ENCODE data around the gene DUSP15.

DUSP15 gene

DNA sequence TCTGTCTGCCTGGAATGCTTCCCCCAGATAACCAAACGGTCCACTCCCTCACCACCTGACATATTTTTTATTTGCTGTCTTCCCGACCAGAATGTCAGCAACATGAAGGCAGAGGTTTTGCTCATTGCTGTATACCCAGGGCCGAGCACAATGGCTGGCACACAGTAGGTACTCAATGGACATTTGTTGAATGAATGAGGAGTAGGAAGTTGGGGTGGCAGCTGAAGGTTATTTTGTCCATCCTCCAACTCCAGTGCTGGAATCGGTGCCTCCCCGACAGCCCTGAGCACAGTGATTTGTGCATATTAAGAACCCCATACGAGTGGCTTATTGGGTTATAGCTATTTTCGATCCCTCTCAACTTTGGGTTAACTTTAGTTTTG, 10.3 kb downstream of the DUSP15 start:
- Histone ChIP-seq H2BK5ac (ENCODE audit: low read length) (no peak overlapping the region), H3K9ac (ENCODE audit: low read depth, low read length, poor library complexity) (no peak overlapping the region), H4K91ac (ENCODE audit: low read depth, low read length, poor library complexity) (no peak overlapping the region), H3K4ac (ENCODE audit: low read length) (peak overlapping the region; percentile 62), H2BK120ac (ENCODE audit: low read depth, low read length) (no peak overlapping the region), H3K4me3 (ENCODE audit: low read length in 2 of 2) (no peak overlapping the region), H3K4me2 (ENCODE audit: insufficient read depth, low read length, poor library complexity, severe bottlenecking) (no peak overlapping the region), H4K8ac (ENCODE audit: low read depth, low read length) (no peak overlapping the region), H2AFZ (ENCODE audit: low read length) (no peak overlapping the region), H3K23ac (ENCODE audit: low read depth, low read length, poor library complexity) (no peak overlapping the region), H3K27me3 (ENCODE audit: control insufficient read depth in 3 of 3, insufficient read depth in 3 of 3, low read depth in 1 of 3, low read length in 3 of 3) (peaks cover 0 to 17% (median 4%) of the 10 kb centered on the region in 3 experiments), H3K9me3 (replicated peaks in 1 of 2; ENCODE audit: control insufficient read depth in 2 of 2, insufficient read depth in 1 of 2, low read depth in 1 of 2, low read length in 2 of 2) (no peaks in the 10 kb centered on the region), H3K4me1 (ENCODE audit: control insufficient read depth in 2 of 2, insufficient read depth in 1 of 2, low read depth in 1 of 2, low read length in 2 of 2) (peaks cover 11 to 19% of the 10 kb centered on the region in 2 donors), H3K36me3 (replicated peaks in 1 of 2; ENCODE audit: control insufficient read depth in 2 of 2, insufficient read depth in 2 of 2, low read length in 2 of 2) (peaks cover 0 to 23% of the 10 kb centered on the region in 2 donors), H2BK15ac (ENCODE audit: low read length) (no peak overlapping the region), H3K14ac (ENCODE audit: low read length) (no peak overlapping the region), H3K79me1 (ENCODE audit: low read depth, low read length) (no peaks in the 10 kb centered on the region), H2AK5ac (ENCODE audit: low read depth, low read length) (peak overlapping the region; percentile 20), H3K18ac (ENCODE audit: low read length) (no peak overlapping the region), H3K27ac (replicated peaks; ENCODE audit: low read length) (no peak overlapping the region), H2BK12ac (ENCODE audit: low read length) (no peak overlapping the region)
- no peak for DNase-seq (ENCODE audit: low spot score)
- WGBS, 2 donors (ENCODE audit: extremely low coverage in 2 of 2, insufficient read length in 2 of 2, insufficient replicate concordance in 1 of 2) = no CpG with 5 or more reads among the region's 7 CpGs

DNA sequence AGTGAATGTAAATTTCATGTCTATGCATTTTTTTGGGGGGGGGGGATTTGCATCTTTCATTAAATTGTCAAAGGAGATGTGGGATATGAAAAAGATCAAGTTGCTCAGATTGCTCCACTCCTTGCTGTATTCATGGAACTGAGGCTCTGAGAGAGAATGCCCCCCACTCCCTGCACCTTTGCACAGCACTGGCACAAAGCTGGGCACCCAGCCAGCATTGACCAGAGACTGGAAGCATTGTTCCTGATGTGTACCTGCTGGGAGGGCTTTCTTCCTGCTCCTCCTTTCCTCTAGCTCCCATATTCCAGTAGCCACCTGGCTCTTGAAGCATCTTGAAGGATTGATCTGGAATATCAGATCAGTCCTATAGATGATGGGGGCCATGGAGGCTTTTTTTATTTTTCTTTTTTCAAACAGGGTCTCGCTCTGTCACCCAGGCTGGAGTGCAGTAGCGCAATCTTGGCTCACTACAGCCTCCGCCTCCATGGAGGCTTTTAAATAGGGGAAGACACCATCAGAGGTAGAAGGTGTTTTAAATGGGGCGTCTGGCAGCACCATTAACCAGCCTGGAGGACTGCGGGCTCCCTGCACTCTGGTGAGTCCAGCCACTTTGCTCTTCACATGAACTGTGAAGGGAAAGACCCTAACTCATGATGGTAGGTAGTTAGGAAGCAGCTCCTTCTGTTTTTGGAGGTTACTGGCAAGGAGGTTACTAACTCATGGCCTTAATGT, 10.9 kb downstream of the DUSP15 start:
- Histone ChIP-seq H2AK5ac (ENCODE audit: low read depth, low read length) (peak overlapping the region; percentile 16), H4K8ac (ENCODE audit: low read depth, low read length) (no peak overlapping the region), H2BK15ac (ENCODE audit: low read length) (no peak overlapping the region), H3K9ac (ENCODE audit: low read depth, low read length, poor library complexity) (no peak overlapping the region), H3K27ac (replicated peaks; ENCODE audit: low read length) (no peak overlapping the region), H4K91ac (ENCODE audit: low read depth, low read length, poor library complexity) (no peak overlapping the region), H3K79me1 (ENCODE audit: low read depth, low read length) (no peaks in the 10 kb centered on the region), H2AFZ (ENCODE audit: low read length) (no peak overlapping the region), H3K4me2 (ENCODE audit: insufficient read depth, low read length, poor library complexity, severe bottlenecking) (no peak overlapping the region), H3K36me3 (replicated peaks in 1 of 2; ENCODE audit: control insufficient read depth in 2 of 2, insufficient read depth in 2 of 2, low read length in 2 of 2) (peaks cover 0 to 17% of the 10 kb centered on the region in 2 donors), H3K18ac (ENCODE audit: low read length) (no peak overlapping the region), H3K4me1 (ENCODE audit: control insufficient read depth in 2 of 2, insufficient read depth in 1 of 2, low read depth in 1 of 2, low read length in 2 of 2) (peaks cover 11 to 19% of the 10 kb centered on the region in 2 donors), H3K27me3 (ENCODE audit: control insufficient read depth in 3 of 3, insufficient read depth in 3 of 3, low read depth in 1 of 3, low read length in 3 of 3) (peaks cover 0 to 22% (median 4%) of the 10 kb centered on the region in 3 experiments), H2BK5ac (ENCODE audit: low read length) (no peak overlapping the region), H2BK120ac (ENCODE audit: low read depth, low read length) (no peak overlapping the region), H3K23ac (ENCODE audit: low read depth, low read length, poor library complexity) (no peak overlapping the region), H3K9me3 (replicated peaks in 1 of 2; ENCODE audit: control insufficient read depth in 2 of 2, insufficient read depth in 1 of 2, low read depth in 1 of 2, low read length in 2 of 2) (no peaks in the 10 kb centered on the region), H3K4me3 (ENCODE audit: low read length in 2 of 2) (no peak overlapping the region), H2BK12ac (ENCODE audit: low read length) (no peak overlapping the region), H3K14ac (ENCODE audit: low read length) (no peak overlapping the region), H3K4ac (ENCODE audit: low read length) (no peak overlapping the region)
- no CpG with 5 or more reads among the region's 5 CpGs for WGBS, 2 donors (ENCODE audit: extremely low coverage in 2 of 2, insufficient read length in 2 of 2, insufficient replicate concordance in 1 of 2)
- no peak for DNase-seq (ENCODE audit: low spot score)

DNA sequence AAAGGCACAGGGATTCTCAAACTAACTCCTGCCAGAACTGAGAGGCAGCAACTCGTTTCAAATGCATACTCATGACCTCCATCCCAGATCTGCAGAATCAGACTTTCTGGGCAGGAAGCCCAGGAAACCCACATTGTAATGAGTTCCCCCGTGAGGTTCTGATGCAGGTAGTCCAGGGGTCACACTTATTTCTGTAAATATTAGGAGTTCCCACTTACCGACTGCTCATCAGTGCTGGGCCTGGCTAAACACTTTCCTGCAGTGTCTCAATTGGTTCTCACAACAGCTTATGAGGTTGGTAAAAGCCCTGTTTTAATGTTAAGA, 11.6 kb downstream of the DUSP15 start:
- Histone ChIP-seq H3K14ac (ENCODE audit: low read length) (no peak overlapping the region), H3K4ac (ENCODE audit: low read length) (no peak overlapping the region), H3K23ac (ENCODE audit: low read depth, low read length, poor library complexity) (no peak overlapping the region), H2BK12ac (ENCODE audit: low read length) (no peak overlapping the region), H2BK120ac (ENCODE audit: low read depth, low read length) (no peak overlapping the region), H2AFZ (ENCODE audit: low read length) (no peak overlapping the region), H3K36me3 (replicated peaks in 1 of 2; ENCODE audit: control insufficient read depth in 2 of 2, insufficient read depth in 2 of 2, low read length in 2 of 2) (peaks cover 0 to 10% of the 10 kb centered on the region in 2 donors), H2AK5ac (ENCODE audit: low read depth, low read length) (no peak overlapping the region), H3K79me1 (ENCODE audit: low read depth, low read length) (no peaks in the 10 kb centered on the region), H3K9me3 (replicated peaks in 1 of 2; ENCODE audit: control insufficient read depth in 2 of 2, insufficient read depth in 1 of 2, low read depth in 1 of 2, low read length in 2 of 2) (no peaks in the 10 kb centered on the region), H3K4me2 (ENCODE audit: insufficient read depth, low read length, poor library complexity, severe bottlenecking) (no peak overlapping the region), H4K91ac (ENCODE audit: low read depth, low read length, poor library complexity) (no peak overlapping the region), H3K27me3 (ENCODE audit: control insufficient read depth in 3 of 3, insufficient read depth in 3 of 3, low read depth in 1 of 3, low read length in 3 of 3) (peaks cover 0 to 29% (median 4%) of the 10 kb centered on the region in 3 experiments), H3K18ac (ENCODE audit: low read length) (no peak overlapping the region), H3K27ac (replicated peaks; ENCODE audit: low read length) (no peak overlapping the region), H2BK15ac (ENCODE audit: low read length) (no peak overlapping the region), H4K8ac (ENCODE audit: low read depth, low read length) (no peak overlapping the region), H3K4me1 (ENCODE audit: control insufficient read depth in 2 of 2, insufficient read depth in 1 of 2, low read depth in 1 of 2, low read length in 2 of 2) (peaks cover 11 to 19% of the 10 kb centered on the region in 2 donors), H2BK5ac (ENCODE audit: low read length) (no peak overlapping the region), H3K9ac (ENCODE audit: low read depth, low read length, poor library complexity) (no peak overlapping the region), H3K4me3 (ENCODE audit: low read length in 2 of 2) (no peak overlapping the region)
- DNase-seq (ENCODE audit: low spot score) = no peak
- no CpG with 5 or more reads among the region's 3 CpGs for WGBS, 2 donors (ENCODE audit: extremely low coverage in 2 of 2, insufficient read length in 2 of 2, insufficient replicate concordance in 1 of 2)

DNA sequence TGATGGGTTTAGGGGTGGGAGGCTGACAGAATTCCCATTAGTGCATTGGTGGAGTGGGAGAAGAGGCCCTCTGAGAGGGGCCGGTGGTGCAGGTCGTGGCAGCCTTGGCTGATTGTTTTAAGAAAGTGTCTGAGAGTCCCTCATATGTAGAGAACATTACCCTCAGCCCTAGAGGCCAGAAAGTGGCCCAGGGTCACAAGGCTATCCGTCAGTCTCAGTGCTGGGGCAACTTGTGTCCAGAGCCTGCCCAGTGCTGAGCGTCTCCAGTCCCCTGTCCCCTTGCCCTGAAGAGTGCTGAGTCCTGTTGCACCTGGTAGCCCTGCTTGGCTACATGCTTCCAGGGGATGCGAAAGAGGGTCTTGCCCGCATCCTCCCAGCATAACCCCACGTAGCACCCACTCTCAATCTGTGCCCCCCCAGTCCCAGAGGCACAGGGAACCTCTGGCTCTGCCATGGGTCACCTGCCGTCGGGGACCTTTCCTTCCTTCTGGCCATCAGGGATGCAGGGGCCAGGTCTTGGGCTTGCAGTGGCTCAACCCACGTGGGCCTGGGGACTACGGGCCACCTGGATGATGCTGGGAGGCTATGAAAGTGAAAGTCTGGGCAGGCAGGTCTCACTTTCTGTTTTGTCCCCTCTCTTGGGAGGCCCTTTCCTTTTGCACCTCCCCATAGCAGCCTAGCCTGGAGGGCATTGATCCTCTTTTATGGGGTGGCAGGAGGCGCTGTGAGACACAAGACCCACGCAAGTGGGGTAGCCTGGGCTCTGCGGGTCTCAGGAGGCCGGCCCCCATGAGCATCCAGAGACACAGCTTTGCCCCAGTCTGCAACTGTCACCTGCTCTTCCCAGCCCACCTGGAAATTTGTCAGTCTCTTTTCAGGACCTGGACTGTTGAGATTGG, 12.2 kb downstream of the DUSP15 start:
- no CpG with 5 or more reads among the region's 15 CpGs for WGBS, 2 donors (ENCODE audit: extremely low coverage in 2 of 2, insufficient read length in 2 of 2, insufficient replicate concordance in 1 of 2)
- peaks cover 0 to 29% (median 4%) of the 10 kb centered on the region in 3 experiments for H3K27me3 ChIP-seq (ENCODE audit: control insufficient read depth in 3 of 3, insufficient read depth in 3 of 3, low read depth in 1 of 3, low read length in 3 of 3)
- no peak overlapping the region for H4K8ac ChIP-seq (ENCODE audit: low read depth, low read length)
- H3K4me1 ChIP-seq (ENCODE audit: control insufficient read depth in 2 of 2, insufficient read depth in 1 of 2, low read depth in 1 of 2, low read length in 2 of 2) = peaks cover 11 to 19% of the 10 kb centered on the region in 2 donors
- no peak overlapping the region for H2BK120ac ChIP-seq (ENCODE audit: low read depth, low read length)
- peak overlapping the region; percentile 11 for H3K18ac ChIP-seq (ENCODE audit: low read length)
- H3K4me3 ChIP-seq (ENCODE audit: low read length in 2 of 2) = no peak overlapping the region
- no peak overlapping the region for H2BK12ac ChIP-seq (ENCODE audit: low read length)
- no peak overlapping the region for H2BK5ac ChIP-seq (ENCODE audit: low read length)
- H2BK15ac ChIP-seq (ENCODE audit: low read length) = no peak overlapping the region
- H3K79me1 ChIP-seq (ENCODE audit: low read depth, low read length) = no peaks in the 10 kb centered on the region
- no peak overlapping the region for H3K4ac ChIP-seq (ENCODE audit: low read length)
- H3K27ac ChIP-seq (replicated peaks; ENCODE audit: low read length) = no peak overlapping the region
- peak overlapping the region; percentile 25 for H3K14ac ChIP-seq (ENCODE audit: low read length)
- no peaks in the 10 kb centered on the region for H3K9me3 ChIP-seq (replicated peaks in 1 of 2; ENCODE audit: control insufficient read depth in 2 of 2, insufficient read depth in 1 of 2, low read depth in 1 of 2, low read length in 2 of 2)
- H3K23ac ChIP-seq (ENCODE audit: low read depth, low read length, poor library complexity) = peak overlapping the region; percentile 57
- H3K4me2 ChIP-seq (ENCODE audit: insufficient read depth, low read length, poor library complexity, severe bottlenecking) = no peak overlapping the region
- H2AK5ac ChIP-seq (ENCODE audit: low read depth, low read length) = peak overlapping the region; percentile 64
- no peak overlapping the region for H4K91ac ChIP-seq (ENCODE audit: low read depth, low read length, poor library complexity)
- no peak overlapping the region for H3K9ac ChIP-seq (ENCODE audit: low read depth, low read length, poor library complexity)
- no peak overlapping the region for H2AFZ ChIP-seq (ENCODE audit: low read length)
- DNase-seq (ENCODE audit: low spot score) = no peak
- peaks cover 0 to 6% of the 10 kb centered on the region in 2 donors for H3K36me3 ChIP-seq (replicated peaks in 1 of 2; ENCODE audit: control insufficient read depth in 2 of 2, insufficient read depth in 2 of 2, low read length in 2 of 2)
